HepG2 (cell line): ENCODE results near the gene KIFC1. TPM values are rescaled to one million over a fixed set of nuclear protein-coding genes. Genes with fewer than 3 reads are reported as not detected.
"Not testable (repeated sequence)": the region's sequence is repeated elsewhere in the genome, so short reads cannot be mapped to it uniquely, and the experiment has no call there.

Experiments
- ATAC-seq: fragments of 200-7000 bp; cut with Tn5 transposase; 3 replicates; pipeline ENCODE4 v1.9.1; 2020; ENCODE audit warnings: mild to moderate bottlenecking, moderate library complexity
- BruUV-seq: library from RNA; stranded (reverse); fragments of 400-500 nt; replicated peaks from 2 replicates; lab custom pipeline; 2021; lab: Mats Ljungman, UMichigan
- CTCF ChIA-PET: fragments of 300-600 bp; formaldehyde crosslinking; extraction: SDS; loops from one replicate; lab custom pipeline; 2021; ENCODE audit warnings: low total read pairs, inconsistent platforms, low intra/inter-chr PET ratio; lab: Yijun Ruan, JAX
- POLR2A ChIA-PET: fragments of 350-600 bp; sonication (Branson Sonifier 250); formaldehyde crosslinking; loops from one replicate; lab custom pipeline; 2020; ENCODE audit warnings: antibody characterized with exemption, inconsistent platforms; lab: Yijun Ruan, JAX
- DNase-seq: peaks from one replicate; pipeline ENCODE4 v3.0.0-alpha.2; 2015; ENCODE audit warnings: low spot score
- FAIRE-seq: peaks from 3 replicates; lab custom pipeline; 2011; peaks lifted over from hg19 to GRCh38; lab: Jason Lieb, UNC
- H2AFZ ChIP-seq: one replicate; pipeline ENCODE4 v1.6.1; 2011; ENCODE audit warnings: low read length, inconsistent platforms
- H3K27ac ChIP-seq: fragments of 300-600 bp; 3 replicates; pipeline ENCODE4 v1.8.0; 2011; ENCODE audit warnings: mixed run types, mild to moderate bottlenecking, mixed read lengths, low read length, inconsistent platforms; ENCODE audit not compliant: insufficient read depth; ENCODE audit errors: extremely low read length
- H3K27me3 ChIP-seq, 2 experiments: fragments of 200-600 bp in 1 of 2; 2 replicates in 1 of 2; 3 replicates in 1 of 2; pipeline versions ENCODE4 v1.6.0 to v1.8.0; 2011; ENCODE audit warnings: low read length in 2 of 2, mild to moderate bottlenecking in 2 of 2, moderate library complexity in 2 of 2, inconsistent platforms in 1 of 2; ENCODE audit not compliant: insufficient read depth in 2 of 2, control insufficient read depth in 1 of 2
- H3K36me3 ChIP-seq, 2 experiments: fragments of 200-600 bp in 1 of 2; replicated peaks in 1 of 2; 2 replicates in 1 of 2; 3 replicates in 1 of 2; pipeline versions ENCODE4 v1.5.1 to v1.8.0; 2011; ENCODE audit warnings: low read length in 2 of 2, inconsistent platforms in 1 of 2; ENCODE audit not compliant: insufficient read depth in 2 of 2, control insufficient read depth in 1 of 2
- H3K4me1 ChIP-seq: 2 replicates; pipeline ENCODE4 v1.5.1; 2012; ENCODE audit warnings: low read length, inconsistent platforms; ENCODE audit not compliant: insufficient read depth
- H3K4me2 ChIP-seq: 2 replicates; pipeline ENCODE4 v1.6.0; 2011; ENCODE audit warnings: low read depth, low read length, inconsistent platforms
- H3K4me3 ChIP-seq, 3 experiments: fragments of 200-600 bp in 1 of 3; sonication (generic), shearing (Covaris generic) in 1 of 3; replicated peaks in 1 of 3; 2 replicates each; pipeline ENCODE4 v1.5.1; 2011 to 2016; ENCODE audit warnings: low read length in 3 of 3, inconsistent platforms in 2 of 3, low read depth in 2 of 3, mild to moderate bottlenecking in 2 of 3, control low read depth in 1 of 3, mixed read lengths in 1 of 3; ENCODE audit not compliant: insufficient read depth in 1 of 3
- H3K79me2 ChIP-seq: one replicate; pipeline ENCODE4 v1.6.1; 2011; ENCODE audit warnings: low read length, inconsistent platforms; ENCODE audit not compliant: insufficient read depth
- H3K9ac ChIP-seq: 2 replicates; pipeline ENCODE4 v1.6.0; 2011; ENCODE audit warnings: mild to moderate bottlenecking, low read depth, low read length, inconsistent platforms; ENCODE audit not compliant: insufficient read depth
- H3K9me3 ChIP-seq: 2 replicates; pipeline ENCODE4 v1.5.1; 2012; ENCODE audit warnings: mild to moderate bottlenecking, low read length
- H4K20me1 ChIP-seq: 2 replicates; pipeline ENCODE4 v1.6.0; 2011; ENCODE audit warnings: inconsistent platforms, mild to moderate bottlenecking, low read length, moderate library complexity; ENCODE audit not compliant: insufficient read depth
- AGO2 ChIP-seq: fragments of 200-400 bp; formaldehyde crosslinking; optimal IDR thresholded peaks from 2 replicates; pipeline ENCODE3; 2017; ENCODE audit warnings: mild to moderate bottlenecking, low read depth, low read length, moderate library complexity
- ATF7 ChIP-seq, 2 experiments: fragments of 450-650 bp in 1 of 2; sonication (generic) in 1 of 2; formaldehyde crosslinking in 1 of 2; IDR thresholded peaks; 2 replicates each; pipeline versions ENCODE4 v1.4.0 to v1.6.1; 2016 to 2020; ENCODE audit warnings: antibody characterized with exemption in 1 of 2, mild to moderate bottlenecking in 1 of 2, missing genetic modification reagents in 1 of 2
- CREB1 ChIP-seq, 2 experiments: fragments of 450-650 bp in 1 of 2; IDR thresholded peaks; 2 replicates each; pipeline ENCODE4 v1.6.1; 2016 to 2017; ENCODE audit warnings: control low read depth in 1 of 2, mild to moderate bottlenecking in 1 of 2, missing compliant biosample characterization in 1 of 2, missing genetic modification characterization in 1 of 2
- HNRNPLL ChIP-seq: fragments of 200-400 bp; formaldehyde crosslinking; IDR thresholded peaks from 2 replicates; pipeline ENCODE4 v1.6.1; 2017; ENCODE audit warnings: mild to moderate bottlenecking, low read depth, low read length; ENCODE audit not compliant: poor library complexity, severe bottlenecking
- ZNF121 ChIP-seq: sonication (generic); formaldehyde crosslinking; IDR thresholded peaks from 2 replicates; pipeline ENCODE4 v1.5.0; 2020; ENCODE audit warnings: mild to moderate bottlenecking, missing genetic modification reagents
- ZNF354B ChIP-seq: sonication (generic); formaldehyde crosslinking; IDR thresholded peaks from 2 replicates; pipeline ENCODE4 v1.8.0; 2022; ENCODE audit warnings: mild to moderate bottlenecking, missing genetic modification reagents
- WGBS: methylation state at CpG from one replicate; pipeline ENCODE4 v1.1.6; 2017; ENCODE audit warnings: low lambda C conversion rate; 5-methylcytosine and 5-hydroxymethylcytosine counted together
- in situ Hi-C: cut with HindIII; loops from 2 replicates; pipeline ENCODE4 v1.10.0; 2017; ENCODE audit warnings: low pct_unique_long_range_greater_than_20kb; ENCODE audit not compliant: extremely low pct_ligation_motif_present
- intact Hi-C: fragments of 100-400 bp; cut with micrococcal nuclease; formaldehyde crosslinking; loops from one replicate; pipeline ENCODE4 v1.10.0; 2022; ENCODE audit not compliant: unreplicated experiment
- polyA plus RNA-seq, 8 experiments: library from polyadenylated mRNA; depleted of rRNA in 3 of 8; stranded (reverse) in 7 of 8; unstranded in 1 of 8; fragments of >200 nt; fragmentation: Illumina TruSeq in 4 of 8; extraction: Trizol in 4 of 8; gene quantifications; 2 replicates each; pipeline versions ENCODE4 v1.2.1 to v1.2.3, GENCODE V29; 2011 to 2016; ENCODE audit warnings: low read depth in 4 of 8, missing spikeins in 1 of 8, mixed read lengths in 1 of 8; ENCODE audit not compliant: insufficient read depth in 1 of 8
- total RNA-seq, 5 experiments: library from RNA; depleted of rRNA; stranded (reverse); fragments of >200 nt; fragmentation: Illumina TruSeq; extraction: Trizol; gene quantifications; 2 replicates each; pipeline ENCODE4 v1.2.3, GENCODE V29; 2016; ENCODE audit warnings: low read depth in 1 of 5

Gene KIFC1
- total and polyA plus RNA-seq, 2 of the 13 experiments (the other 11 are each of a cell fraction or from before 2014, with no cell fraction given): 25.0 to 45.5 TPM

- FAIRE-seq; H3K4me3 ChIP-seq; H2AFZ ChIP-seq; H3K27ac ChIP-seq; DNase-seq; POLR2A ChIA-PET; BruUV-seq; intact Hi-C loops; ATAC-seq; H4K20me1 ChIP-seq; H3K4me2 ChIP-seq; H3K9me3 ChIP-seq; H3K9ac ChIP-seq; H3K27me3 ChIP-seq; CTCF ChIA-PET; TF ChIP-seq CREB1, ATF7 (CRISPR knock-in tag; IDR thresholded peaks at IDR 0.05): not testable (repeated sequence)
- H3K79me2 ChIP-seq: peaks cover 29% of the 10 kb centered on the region
- peak; percentile 70 for TF ChIP-seq CREB1 (IDR thresholded peaks at IDR 0.05)
- TF ChIP-seq ATF7 (IDR thresholded peaks at IDR 0.05): peak; percentile 66; the same call in 1 of the 2 replicates
- WGBS: 99% methylated on average over 6 of the region's 6 CpGs
- H3K4me1 ChIP-seq: peaks cover 14% of the 10 kb centered on the region
- in situ Hi-C loops: loop anchor here (25.0 kb wide), 1 partner anchor 113 kb away; the partner anchor contains the start of genes B3GALT4, PFDN6, RGL2 and WDR46
- H3K36me3 ChIP-seq: peaks cover 27 to 60% of the 10 kb centered on the region in 2 experiments
These were observed 8.3 kb downstream of the KIFC1 start for GRCh38 chr6:33399881-33400280.

- H3K27me3 ChIP-seq: no peaks in the 10 kb centered on the region
- ATAC-seq: no peak
- WGBS: 97% methylated on average over 17 of the region's 17 CpGs
- H3K9me3 ChIP-seq: no peaks in the 10 kb centered on the region
- H3K9ac ChIP-seq: no peak overlapping the region
- no peaks in the 10 kb centered on the region for H3K79me2 ChIP-seq
- BruUV-seq: no TSS peak
- DNase-seq: no peak
- H4K20me1 ChIP-seq: no peaks in the 10 kb centered on the region
- H3K36me3 ChIP-seq: peaks cover 34 to 70% of the 10 kb centered on the region in 2 experiments
- CTCF ChIA-PET: no interaction called here
- intact Hi-C loops: no loop called here
- no peak overlapping the region for H3K27ac ChIP-seq
- POLR2A ChIA-PET: no interaction called here
- H3K4me2 ChIP-seq: no peak overlapping the region
- H3K4me3 ChIP-seq: no peak overlapping the region
- no peak overlapping the region for H2AFZ ChIP-seq
- peaks cover 11% of the 10 kb centered on the region for H3K4me1 ChIP-seq
- FAIRE-seq: no peak
- TF ChIP-seq HNRNPLL (no peak), AGO2 (peak; percentile 50), ZNF121 (no peak), ZNF354B (CRISPR knock-in tag) (no peak)
- in situ Hi-C loops: loop anchor here (25.0 kb wide), 1 partner anchor 118 kb away; the partner anchor contains the start of genes B3GALT4, PFDN6, RGL2 and WDR46
These were observed 13.3 kb downstream of the KIFC1 start for GRCh38 chr6:33404884-33405283.
